BE2C (cell line): ENCODE measurements around the gene FARP1.
A peak's percentile ranks its signal among the peaks of the same experiment; 100 is the strongest.

Experiments
- DNase-seq: peaks from one replicate; pipeline ENCODE4 v3.0.0-alpha.2; 2020
- H3K27me3 ChIP-seq: fragments of 250-450 bp; sonication (Bioruptor Pico); 2 replicates; pipeline ENCODE4 v1.5.1; 2020; ENCODE audit warnings: mild to moderate bottlenecking
- H3K36me3 ChIP-seq: fragments of 250-450 bp; sonication (Bioruptor Pico); 2 replicates; pipeline ENCODE4 v1.5.1; 2020; ENCODE audit warnings: mild to moderate bottlenecking
- H3K4me1 ChIP-seq: fragments of 250-450 bp; sonication (Bioruptor Pico); 2 replicates; pipeline ENCODE4 v1.5.1; 2020
- H3K4me3 ChIP-seq: 2 replicates; pipeline ENCODE4 v1.5.1; 2011; ENCODE audit warnings: low read depth, low read length
- H3K9me3 ChIP-seq: fragments of 250-450 bp; sonication (Bioruptor Pico); 2 replicates; pipeline ENCODE4 v1.5.1; 2020
- TF ChIP-seq, protein P1 (sequence below): IDR thresholded peaks from 2 replicates; pipeline ENCODE4 v1.5.1; 2012; ENCODE audit warnings: mild to moderate bottlenecking, low read depth, low read length

Gene FARP1

DNA sequence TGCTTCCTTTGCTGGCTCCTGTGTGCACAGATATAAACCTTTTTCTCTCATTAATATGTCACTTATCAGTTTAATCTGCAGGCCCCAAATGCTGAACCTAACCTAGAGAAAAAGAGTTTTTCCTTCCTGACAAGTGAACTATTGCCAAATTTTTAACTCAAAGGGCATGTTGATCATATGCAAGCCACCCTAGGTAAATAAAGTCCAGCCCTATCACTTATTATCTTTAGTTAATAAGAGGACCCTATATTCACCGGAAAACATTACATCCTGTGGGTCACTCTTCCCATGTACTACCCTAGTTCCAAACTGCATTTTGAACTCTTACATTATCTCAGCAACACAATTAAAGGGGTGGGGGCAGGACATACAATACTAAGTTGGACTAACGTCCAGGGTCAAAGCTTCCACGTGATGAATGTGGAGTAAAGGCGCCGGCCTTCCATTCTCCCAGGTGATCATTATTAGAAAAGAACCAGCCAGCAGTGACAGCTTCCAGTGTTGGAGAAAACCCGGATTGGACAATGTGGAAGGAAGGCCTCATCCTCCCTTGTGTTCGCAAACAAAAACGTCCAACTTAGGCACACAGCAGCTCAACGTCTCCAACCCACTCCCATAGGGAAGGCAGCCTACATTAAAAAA is 347.4 kb downstream of the FARP1 start:
- no peak for DNase-seq
- peak overlapping the region; percentile 19; the same call in 1 of the 2 replicates for H3K4me3 ChIP-seq
- H3K4me1 ChIP-seq, result peaks cover 39% of the 10 kb centered on the region
- H3K36me3 ChIP-seq, result no peaks in the 10 kb centered on the region
- TF ChIP-seq, protein P1, sequence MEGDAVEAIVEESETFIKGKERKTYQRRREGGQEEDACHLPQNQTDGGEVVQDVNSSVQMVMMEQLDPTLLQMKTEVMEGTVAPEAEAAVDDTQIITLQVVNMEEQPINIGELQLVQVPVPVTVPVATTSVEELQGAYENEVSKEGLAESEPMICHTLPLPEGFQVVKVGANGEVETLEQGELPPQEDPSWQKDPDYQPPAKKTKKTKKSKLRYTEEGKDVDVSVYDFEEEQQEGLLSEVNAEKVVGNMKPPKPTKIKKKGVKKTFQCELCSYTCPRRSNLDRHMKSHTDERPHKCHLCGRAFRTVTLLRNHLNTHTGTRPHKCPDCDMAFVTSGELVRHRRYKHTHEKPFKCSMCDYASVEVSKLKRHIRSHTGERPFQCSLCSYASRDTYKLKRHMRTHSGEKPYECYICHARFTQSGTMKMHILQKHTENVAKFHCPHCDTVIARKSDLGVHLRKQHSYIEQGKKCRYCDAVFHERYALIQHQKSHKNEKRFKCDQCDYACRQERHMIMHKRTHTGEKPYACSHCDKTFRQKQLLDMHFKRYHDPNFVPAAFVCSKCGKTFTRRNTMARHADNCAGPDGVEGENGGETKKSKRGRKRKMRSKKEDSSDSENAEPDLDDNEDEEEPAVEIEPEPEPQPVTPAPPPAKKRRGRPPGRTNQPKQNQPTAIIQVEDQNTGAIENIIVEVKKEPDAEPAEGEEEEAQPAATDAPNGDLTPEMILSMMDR, result no peak
- H3K27me3 ChIP-seq, result no peaks in the 10 kb centered on the region
- H3K9me3 ChIP-seq, result no peaks in the 10 kb centered on the region

DNA sequence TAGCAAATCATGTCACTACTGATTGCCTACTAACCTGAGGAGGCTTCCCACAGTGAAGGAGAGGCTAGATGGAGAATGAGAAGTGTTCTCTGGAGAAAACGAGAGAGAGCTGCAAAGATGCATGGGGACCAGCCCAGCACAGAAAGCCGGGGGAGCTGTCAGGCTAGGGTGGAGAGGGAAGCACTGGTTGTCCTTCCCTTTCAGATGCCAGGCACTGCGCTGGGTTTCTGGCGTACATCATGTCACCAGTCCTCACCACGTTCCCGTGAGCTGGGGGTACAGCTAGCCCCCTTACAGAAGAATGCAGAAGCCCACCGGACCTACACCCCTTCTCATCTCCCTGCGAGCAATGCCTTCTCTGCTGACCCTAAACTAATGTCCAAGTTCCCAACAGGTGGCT is 348.0 kb downstream of the FARP1 start:
- TF ChIP-seq, protein P1, result no peak
- Histone ChIP-seq H3K4me1 (peaks cover 38% of the 10 kb centered on the region), H3K27me3 (no peaks in the 10 kb centered on the region), H3K36me3 (no peaks in the 10 kb centered on the region), H3K9me3 (no peaks in the 10 kb centered on the region), H3K4me3 (no peak overlapping the region)
- no peak for DNase-seq

DNA sequence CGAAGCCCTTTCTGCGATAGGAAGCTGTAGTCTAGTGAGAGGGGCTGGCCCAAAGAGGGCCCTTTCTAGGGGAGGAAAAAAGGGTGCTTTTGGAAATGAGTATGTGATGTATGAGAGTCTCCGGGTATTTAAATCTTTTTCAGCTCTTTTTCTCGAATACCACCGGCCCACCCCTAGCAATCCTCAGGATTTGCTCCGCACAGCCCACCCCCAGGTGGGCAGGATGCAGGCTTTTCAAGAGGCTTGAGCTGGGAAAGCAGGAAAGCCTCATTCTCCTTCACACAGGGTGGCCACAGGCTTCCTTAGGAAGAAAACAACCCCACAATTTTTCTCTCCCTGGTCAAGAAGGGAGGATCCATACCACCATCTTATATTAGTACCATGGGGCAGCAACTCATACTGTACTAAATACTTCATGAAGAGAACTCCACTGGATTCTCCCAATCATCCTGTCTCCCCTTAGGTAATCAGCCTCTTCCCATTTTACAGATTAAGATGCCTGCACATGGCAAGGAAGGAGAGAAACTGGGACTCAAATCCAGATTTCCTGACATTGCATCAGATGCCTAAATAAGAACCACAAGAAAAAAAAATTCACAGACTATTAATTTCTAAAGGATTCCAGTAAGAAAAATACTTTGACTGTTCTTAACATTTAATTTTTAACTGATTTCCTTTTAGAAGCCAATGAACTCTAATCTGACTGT is 349.6 kb downstream of the FARP1 start:
- DNase-seq, result no peak
- Histone ChIP-seq H3K27me3 (no peaks in the 10 kb centered on the region), H3K36me3 (no peaks in the 10 kb centered on the region), H3K4me1 (peaks cover 46% of the 10 kb centered on the region), H3K4me3 (no peak overlapping the region), H3K9me3 (no peaks in the 10 kb centered on the region)
- TF ChIP-seq, protein P1, result no peak

DNA sequence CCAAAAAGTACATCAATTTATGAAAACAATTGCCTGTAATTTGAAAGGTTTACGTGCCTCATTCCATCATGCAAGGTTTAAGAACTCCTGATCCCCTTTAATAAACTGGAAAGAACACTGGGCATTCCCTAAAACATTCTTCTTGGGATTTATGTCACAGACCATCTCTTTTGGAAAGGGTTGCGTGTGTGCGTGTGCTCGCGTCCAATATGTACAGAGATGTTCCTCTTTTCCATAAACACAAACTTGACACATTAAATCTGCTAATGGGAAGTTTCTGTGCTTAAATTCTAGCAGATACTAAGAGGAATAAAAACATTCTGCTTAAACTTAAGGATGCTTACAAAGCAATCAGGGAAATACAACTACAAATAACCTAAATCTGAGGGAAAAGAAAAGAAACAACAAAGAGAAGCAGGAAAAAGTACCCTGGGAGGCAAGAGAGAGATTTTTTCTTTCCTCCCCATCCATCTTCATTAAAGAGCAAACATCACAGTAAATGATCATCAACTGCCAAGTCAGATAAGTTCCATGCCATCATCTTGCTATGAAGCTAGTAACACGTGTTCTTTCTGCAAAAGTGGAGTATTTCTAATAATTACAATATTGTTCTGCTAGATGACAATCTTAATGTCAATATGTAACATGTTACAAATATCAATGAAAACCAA is 350.3 kb downstream of the FARP1 start:
- no peak for DNase-seq
- Histone ChIP-seq H3K4me3 (no peak overlapping the region), H3K27me3 (no peaks in the 10 kb centered on the region), H3K36me3 (no peaks in the 10 kb centered on the region), H3K9me3 (no peaks in the 10 kb centered on the region), H3K4me1 (peaks cover 43% of the 10 kb centered on the region)
- TF ChIP-seq, protein P1, result no peak

DNA sequence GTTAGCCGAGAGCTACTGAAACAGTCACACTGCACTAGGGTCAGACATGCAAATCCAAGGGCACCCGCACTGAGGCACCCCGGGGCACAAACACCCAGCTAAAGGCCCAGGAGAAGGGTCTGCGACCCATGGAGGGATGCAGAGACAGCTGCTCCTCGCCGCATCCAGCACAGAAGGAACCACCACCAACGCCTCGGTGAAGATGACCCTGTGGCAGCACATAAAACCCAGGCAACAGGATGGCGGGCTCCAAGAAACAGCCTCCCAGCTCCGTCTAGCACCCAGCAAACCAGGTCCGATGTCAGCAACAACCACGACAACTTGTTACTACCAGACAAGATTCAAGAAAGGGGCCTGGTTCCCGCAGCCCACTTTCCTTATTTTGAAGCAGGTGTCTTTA is 351.9 kb downstream of the FARP1 start:
- Histone ChIP-seq H3K36me3 (no peaks in the 10 kb centered on the region), H3K4me3 (no peak overlapping the region), H3K9me3 (no peaks in the 10 kb centered on the region), H3K4me1 (peaks cover 30% of the 10 kb centered on the region), H3K27me3 (no peaks in the 10 kb centered on the region)
- DNase-seq, result no peak
- TF ChIP-seq, protein P1, result no peak
